GM19193 (cell line): Measurements from ENCODE around the gene HMGB4.

Experiments
- POLR2A ChIP-seq: IDR thresholded peaks from 4 replicates; pipeline ENCODE4 v1.6.1; 2011; ENCODE audit not compliant: insufficient read depth, insufficient read length; ENCODE audit errors: extremely low read depth

Gene HMGB4

DNA sequence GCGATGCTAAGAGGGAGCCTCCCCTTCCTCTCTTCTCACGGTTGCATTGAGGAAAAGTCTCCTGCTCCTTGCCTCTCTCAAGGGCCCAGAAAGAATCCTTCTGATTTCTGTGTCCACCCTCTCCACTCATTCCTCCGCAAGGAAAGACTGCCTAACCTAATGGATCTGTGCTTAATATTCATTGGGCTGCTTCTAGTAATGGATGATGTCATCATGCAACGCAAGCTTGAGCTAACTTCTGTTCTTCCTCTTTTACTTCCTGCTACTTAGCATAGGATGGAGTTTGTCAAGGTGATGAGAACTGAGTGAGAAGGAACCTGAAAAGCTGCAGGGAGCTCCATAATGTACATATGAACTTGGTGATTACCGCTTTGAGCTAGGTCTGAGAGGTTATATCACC, 35.2 kb upstream of the HMGB4 start:
- no peak for TF ChIP-seq POLR2A

DNA sequence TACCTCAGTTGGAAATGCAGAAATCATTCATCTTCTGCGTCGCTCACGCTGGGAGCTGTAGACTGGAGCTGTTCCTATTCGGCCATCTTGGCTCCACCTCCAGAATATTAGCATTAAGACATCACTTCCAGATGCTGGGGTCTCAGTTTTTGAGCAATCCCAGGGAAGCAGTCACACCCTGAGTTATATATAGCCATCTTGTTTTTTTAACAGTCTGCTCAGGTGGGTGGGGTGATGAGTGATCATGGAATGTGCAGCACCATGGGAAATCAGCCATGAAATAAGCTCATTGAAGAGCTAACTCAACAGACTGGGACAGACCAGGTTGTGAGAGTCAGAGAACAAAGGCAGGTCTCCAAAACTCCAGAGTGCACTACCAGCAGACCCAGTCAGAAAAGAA, 27.0 kb upstream of the HMGB4 start:
- no peak for TF ChIP-seq POLR2A

DNA sequence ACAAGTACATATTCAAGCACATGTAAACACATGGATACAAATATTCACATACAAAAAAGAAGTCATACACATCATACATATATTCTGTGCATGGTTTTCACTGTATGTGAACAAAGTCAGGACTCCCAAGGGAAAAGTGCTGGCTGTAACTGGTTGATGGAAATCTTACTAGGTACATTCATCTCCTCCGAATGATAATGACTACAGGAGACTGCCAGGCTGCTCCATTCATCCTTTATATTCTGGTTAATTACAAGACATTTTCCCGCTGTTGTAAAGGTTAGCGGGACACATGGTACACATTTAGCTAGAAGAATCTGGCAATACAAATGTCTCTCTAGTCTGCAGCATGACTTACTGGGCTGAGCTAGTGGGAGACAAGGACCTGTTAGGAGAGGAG, 26.2 kb upstream of the HMGB4 start:
- no peak for TF ChIP-seq POLR2A

DNA sequence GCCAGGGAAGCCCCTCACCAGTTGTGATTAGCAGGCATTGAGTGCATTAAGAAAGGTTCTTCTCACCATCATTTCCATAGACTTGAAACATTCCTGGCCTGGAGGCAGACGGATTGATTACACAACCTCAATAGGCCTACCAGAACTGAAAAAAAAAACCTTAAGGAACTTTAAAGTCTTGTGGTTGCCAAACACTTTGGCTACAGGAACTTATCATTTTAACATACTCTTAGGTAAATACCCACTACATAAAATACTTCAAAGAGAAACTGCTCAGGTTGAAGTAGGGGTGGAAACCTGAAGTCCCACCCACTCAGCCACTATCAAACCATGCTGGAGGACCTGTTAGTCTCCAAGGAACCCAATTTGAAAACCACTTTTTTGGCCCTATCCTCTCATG, 22.4 kb upstream of the HMGB4 start:
- TF ChIP-seq POLR2A = no peak

DNA sequence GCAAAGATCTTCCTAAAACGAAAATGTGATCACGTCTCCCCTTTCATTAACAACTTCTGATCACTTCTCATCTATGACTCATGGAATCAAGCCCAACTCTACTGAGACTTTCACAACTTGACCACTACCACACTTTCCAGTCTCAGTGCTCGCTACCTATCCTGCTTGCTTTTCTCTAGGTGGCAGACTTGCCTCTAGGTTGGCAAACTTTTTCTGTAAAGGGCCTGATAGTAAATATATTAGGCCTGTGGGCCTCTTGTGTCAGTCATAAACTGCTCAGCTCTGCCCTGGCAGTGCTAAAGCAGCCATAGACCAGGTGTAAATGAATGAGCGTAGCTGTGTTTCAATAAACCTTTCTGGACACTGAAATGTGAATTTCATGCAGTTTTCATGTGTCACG, 21.5 kb upstream of the HMGB4 start:
- no peak for TF ChIP-seq POLR2A

DNA sequence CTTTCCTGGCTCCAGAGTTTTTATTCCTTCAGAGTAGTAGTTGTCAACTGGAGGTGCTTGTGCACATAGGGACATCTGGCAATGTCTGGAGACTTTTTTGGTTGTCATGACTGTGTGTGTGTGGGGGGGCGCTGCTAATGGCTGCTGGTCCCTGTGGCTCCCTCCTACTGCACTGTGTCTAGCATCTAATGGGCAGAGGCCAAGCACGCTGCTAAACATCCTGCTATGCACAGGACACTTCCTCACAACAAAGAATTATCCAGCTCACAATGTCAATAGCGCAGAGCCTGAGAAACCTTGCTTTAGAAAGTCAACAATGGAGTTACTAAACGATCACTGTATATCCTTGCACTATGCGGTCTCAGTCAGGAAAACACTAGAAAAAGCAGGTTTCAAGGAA, 19.7 kb upstream of the HMGB4 start:
- no peak for TF ChIP-seq POLR2A

DNA sequence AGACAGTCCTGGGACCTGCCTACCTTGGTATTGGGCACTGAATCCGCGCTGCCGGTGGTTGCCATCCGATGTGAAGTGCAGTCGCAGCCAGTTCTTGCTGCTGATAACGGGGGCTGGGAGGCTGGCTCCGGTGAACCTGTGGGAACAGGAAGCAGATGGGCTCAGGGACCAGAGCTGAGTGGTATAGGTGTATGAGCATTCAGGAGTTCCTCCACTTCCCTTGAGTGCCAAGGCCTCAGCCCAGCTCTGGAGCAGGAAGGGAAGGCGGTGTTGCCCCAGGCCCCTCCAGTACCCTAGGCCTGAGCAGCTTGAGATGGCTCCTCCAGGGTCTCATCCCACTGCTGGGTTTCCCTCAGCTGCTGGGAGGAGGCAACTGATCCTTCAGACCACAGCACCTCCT, 17.0 kb upstream of the HMGB4 start:
- TF ChIP-seq POLR2A = no peak

DNA sequence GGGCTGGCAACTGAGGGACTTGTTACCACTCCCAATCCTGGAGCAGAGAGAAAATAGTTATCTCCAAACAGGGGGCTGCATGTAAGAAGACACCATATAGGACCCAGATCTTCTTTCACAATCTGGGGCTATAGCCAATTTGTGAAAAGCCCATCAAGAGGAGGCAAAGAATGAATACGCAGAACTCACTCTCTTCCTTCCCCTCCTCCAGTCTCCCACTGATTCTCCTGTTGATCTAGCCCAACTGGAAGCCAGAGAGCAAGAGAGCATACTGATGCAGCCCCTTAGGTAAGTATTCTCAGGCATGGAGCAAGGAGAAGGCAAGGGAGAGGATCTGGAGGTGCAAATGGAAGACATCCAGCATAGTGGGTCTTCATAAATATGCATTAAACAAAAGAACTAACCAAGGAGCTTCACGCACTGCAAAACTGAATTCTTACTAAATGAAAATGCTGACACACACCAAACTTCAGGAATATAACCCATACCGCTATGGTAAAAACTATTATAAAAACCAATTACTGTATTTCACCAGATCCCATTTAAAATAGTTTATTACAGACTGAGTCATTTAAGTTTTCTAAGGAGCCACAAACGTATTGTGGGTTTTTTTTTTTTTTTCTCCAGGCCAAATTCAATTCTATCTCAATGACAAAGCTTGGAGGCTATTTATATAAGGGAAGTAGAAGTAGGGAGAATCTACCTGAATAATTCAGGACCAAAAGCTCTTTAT, 15.5 kb upstream of the HMGB4 start:
- no peak for TF ChIP-seq POLR2A

DNA sequence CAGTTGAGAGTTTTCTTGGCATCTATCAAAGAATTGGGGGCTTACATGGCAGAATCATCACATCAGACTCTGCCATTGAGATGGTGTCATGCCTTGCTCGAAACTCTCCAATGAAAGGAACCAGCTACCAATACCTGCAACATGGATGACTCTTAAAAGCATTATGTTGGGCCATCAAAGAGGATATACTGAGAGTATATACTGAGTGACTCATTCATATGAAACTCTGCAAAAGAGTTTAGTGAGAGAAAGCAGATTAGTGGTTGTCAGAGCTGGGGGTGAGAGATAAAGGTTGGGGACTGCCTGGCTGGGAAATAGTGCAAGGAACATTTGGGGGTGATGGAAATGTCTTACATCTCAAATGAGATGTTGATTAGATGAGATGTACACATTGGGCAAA, 14.7 kb upstream of the HMGB4 start:
- TF ChIP-seq POLR2A = no peak

DNA sequence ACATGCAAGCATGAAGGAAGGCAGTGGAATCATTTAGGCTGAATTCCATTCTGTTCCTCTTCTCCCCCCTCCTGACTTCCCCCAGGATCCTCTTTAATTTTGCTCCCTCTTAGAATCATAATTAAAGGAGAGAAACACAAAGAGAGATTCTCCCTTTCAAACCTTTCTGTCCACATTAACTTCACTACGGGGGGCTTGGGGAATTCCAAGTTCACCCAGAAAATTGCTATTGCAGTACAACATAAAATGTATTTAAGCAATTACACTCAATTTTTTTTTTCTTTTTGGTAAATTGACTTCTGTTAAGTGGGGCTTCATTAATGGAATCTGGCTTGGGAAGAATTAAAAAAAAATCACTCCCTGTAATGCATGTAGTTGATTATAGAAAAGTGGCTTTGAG, 13.4 kb upstream of the HMGB4 start:
- no peak for TF ChIP-seq POLR2A

DNA sequence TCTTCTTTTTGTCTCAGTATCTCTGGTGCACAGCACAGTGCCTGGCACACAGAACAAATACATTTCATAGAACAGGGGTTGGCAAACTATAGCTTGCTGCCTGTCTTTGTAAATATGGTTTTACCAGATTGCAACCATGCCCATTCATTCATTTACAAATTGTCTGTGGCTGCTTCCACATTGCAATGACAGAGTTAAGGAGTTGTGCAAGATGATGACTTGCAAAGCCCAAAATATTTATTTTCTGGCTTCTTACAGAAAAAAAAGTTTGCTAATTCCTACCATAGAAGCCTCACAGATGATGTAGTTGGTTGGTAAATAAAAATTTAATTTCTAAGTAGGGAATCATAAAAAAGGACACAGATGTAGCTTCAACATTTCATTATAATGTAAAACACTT, 11.2 kb upstream of the HMGB4 start:
- TF ChIP-seq POLR2A = no peak

DNA sequence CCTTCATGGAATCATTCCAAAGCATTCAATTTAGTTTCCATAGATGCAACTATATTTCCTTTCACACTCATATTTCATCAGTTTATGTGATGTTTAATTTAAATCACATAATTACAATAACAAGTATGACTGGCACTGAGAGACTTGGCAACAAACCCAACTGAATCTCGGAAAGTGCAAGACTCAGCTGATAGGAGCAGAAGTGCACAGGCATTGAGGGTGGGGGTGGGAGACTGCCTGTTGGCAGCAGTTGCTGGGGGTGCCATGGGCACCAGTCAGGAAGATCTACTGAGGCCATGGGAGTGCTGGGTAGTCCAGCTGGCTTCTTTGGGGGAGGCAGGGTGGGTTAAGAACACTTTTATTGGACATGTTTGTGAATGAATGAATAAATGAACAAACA, 10.4 kb upstream of the HMGB4 start:
- no peak for TF ChIP-seq POLR2A

DNA sequence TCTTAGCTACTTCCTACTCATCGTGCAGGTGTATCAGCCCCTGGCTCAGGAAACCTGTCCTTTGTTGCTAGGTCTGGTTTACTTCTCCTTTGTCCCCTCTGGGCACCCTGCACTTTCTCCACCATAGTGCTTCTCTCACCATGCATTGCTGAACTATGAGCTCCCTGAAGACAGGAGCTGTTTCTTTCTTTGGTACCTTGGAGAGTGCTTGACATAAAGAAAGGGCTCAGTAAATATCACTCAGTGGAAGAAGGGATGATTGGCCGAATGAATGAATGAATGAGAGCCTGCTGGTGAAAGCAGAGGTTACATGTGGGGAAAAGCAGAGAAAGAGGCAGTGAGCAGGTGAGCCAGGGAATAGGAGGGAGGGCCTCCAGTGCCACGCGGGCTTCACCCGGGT, 9.8 kb upstream of the HMGB4 start:
- TF ChIP-seq POLR2A = no peak

DNA sequence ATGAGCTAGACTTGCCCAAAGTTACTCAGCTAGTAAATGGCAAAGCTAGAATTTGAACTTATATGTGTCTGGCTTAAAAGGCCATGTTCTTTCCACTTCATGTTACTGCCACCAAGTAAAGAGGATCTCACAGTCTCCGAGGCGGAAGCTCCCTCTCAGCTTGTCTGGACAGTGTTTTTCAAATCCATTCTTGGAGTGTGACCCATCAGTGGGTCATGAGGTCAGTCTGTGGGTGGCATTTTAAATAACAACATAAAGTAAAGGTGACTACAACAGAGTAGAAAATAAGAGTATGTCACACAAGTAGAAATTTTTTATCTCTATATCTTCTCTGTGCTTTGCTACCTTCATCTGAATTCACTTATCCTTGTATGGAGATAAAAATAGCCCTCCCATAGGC, 3.2 kb upstream of the HMGB4 start:
- no peak for TF ChIP-seq POLR2A

DNA sequence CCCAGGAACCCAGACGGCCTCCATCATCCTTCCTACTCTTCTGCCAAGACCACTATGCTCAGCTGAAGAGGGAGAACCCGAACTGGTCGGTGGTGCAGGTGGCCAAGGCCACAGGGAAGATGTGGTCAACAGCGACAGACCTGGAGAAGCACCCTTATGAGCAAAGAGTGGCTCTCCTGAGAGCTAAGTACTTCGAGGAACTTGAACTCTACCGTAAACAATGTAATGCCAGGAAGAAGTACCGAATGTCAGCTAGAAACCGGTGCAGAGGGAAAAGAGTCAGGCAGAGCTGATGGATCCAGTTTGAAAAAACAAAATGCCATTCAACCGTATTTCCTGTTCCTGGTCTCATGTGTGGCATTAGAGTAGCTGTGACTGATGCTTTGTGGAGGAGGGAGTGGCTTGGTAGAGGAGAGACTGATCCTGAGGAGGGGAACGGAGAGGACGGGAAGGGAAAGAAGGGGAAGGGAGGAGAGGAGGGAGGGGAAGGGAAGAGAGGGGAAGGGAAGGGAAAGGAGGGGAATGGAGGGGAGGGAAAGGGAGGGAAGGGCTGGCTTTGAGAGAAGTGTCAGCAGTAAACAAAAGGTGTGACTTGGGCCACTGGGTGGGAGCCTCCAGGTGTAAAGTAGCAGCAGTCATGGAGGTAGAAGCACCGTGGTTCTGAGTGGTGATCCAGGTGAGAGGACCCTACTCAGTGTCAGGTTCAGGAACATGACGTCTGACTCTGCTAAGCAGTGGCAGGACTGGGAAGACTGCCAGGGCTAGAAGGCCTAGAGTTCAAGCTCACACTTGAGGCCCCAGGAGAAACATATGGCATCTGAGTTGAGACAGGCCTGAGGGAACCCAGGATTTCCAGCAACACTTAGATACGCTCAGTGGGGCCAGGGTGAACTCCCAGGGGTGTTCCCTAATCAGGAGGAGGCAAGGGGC, 846 bp downstream of the HMGB4 start:
- no peak for TF ChIP-seq POLR2A

DNA sequence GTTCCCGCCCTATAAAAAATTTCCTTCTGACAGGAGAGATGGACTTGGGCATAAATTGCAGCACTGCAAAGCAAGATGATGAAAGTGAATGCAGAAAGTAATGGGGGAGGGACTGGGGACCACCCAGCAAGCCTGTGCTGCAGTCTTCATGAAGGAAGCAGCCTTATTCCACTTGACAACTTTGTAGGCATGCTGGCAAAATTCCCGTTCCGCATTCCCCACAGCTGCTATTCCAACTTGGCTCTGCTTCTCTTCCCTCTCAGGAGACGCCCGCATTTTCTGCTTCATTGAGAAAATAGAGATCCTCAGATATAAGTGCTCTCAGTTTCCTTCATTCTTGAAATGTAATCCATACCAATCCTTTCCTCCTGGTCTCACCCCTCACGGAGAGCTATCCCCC, 2.4 kb downstream of the HMGB4 start:
- no peak for TF ChIP-seq POLR2A
